ENCODE measurements around the gene ARL13B. TPM values are rescaled to one million over a fixed set of nuclear protein-coding genes. Genes with fewer than 3 reads are reported as not detected.

ARL13B gene
- polyA plus RNA-seq, 1 of the 3 experiments (the other 2 are of a cell fraction): 4.9 TPM

DNA sequence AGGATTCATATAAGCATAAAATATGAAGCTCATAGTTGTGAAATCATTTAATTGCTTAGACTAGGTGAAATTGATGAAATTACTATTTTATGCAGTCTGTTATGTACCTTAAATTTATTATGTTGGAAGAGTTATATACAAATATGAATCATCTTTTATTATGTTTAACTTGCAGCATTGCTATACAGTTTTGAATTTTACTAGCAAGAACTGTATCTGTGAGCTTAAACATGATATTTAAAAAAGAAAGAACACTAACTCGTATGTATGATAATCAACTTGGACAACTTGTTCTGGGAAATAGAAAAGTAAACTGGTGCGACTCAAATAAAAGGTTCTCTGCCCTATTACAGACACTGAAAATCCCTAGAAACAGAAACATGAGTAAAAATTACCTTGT lies 46.7 kb downstream of the ARL13B start:
- WGBS (ENCODE audit: low lambda C conversion rate): 91% methylated on average over 2 of the region's 2 CpGs

More for the DNA sequence above, 46.7 kb downstream of the ARL13B start:
- Histone ChIP-seq H3K9me3 (no peaks in the 10 kb centered on the region), H3F3A (replicated peaks; ENCODE audit: insufficient read depth) (peaks cover 12% of the 10 kb centered on the region), H3K4me1 (ENCODE audit: control insufficient read depth in 1 of 2, insufficient read depth in 2 of 2, low read depth in 1 of 2, low read length in 1 of 2) (no peaks in the 10 kb centered on the region; a peak in 1 of 4 replicates), H3K4me2 (no peak overlapping the region), H3K36me3 (replicated peaks in 1 of 2; ENCODE audit: control insufficient read depth in 1 of 2, insufficient read depth in 2 of 2, low read length in 1 of 2) (peaks cover 0 to 2% of the 10 kb centered on the region in 2 experiments), H3K27ac (ENCODE audit: low read depth in 2 of 2, low read length in 1 of 2) (no peak overlapping the region), H4K20me1 (ENCODE audit: insufficient read depth) (no peaks in the 10 kb centered on the region), H3K4me3 (ENCODE audit: low read depth in 2 of 2, low read length in 1 of 2) (no peak overlapping the region), H3K79me2 (ENCODE audit: insufficient read depth) (no peaks in the 10 kb centered on the region; the same call in 1 of the 2 replicates), H3K9me2 (no peaks in the 10 kb centered on the region), H3K27me3 (ENCODE audit: insufficient read depth) (no peaks in the 10 kb centered on the region), H2AFZ (ENCODE audit: low read depth) (no peak overlapping the region), H3K9ac (no peak overlapping the region)
- TF ChIP-seq, protein P1, sequence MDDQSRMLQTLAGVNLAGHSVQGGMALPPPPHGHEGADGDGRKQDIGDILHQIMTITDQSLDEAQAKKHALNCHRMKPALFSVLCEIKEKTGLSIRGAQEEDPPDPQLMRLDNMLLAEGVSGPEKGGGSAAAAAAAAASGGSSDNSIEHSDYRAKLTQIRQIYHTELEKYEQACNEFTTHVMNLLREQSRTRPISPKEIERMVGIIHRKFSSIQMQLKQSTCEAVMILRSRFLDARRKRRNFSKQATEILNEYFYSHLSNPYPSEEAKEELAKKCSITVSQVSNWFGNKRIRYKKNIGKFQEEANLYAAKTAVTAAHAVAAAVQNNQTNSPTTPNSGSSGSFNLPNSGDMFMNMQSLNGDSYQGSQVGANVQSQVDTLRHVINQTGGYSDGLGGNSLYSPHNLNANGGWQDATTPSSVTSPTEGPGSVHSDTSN (IDR thresholded peaks at IDR 0.05): no peak
- TF ChIP-seq, protein P2, sequence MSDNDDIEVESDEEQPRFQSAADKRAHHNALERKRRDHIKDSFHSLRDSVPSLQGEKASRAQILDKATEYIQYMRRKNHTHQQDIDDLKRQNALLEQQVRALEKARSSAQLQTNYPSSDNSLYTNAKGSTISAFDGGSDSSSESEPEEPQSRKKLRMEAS (IDR thresholded peaks at IDR 0.05; ENCODE audit: low read depth): no peak
- no peak for TF ChIP-seq FOSL2 (IDR thresholded peaks at IDR 0.05; ENCODE audit: borderline replicate concordance, low read depth)
- no peak for TF ChIP-seq RCOR1 (IDR thresholded peaks at IDR 0.05; ENCODE audit: low read length)
- no peak for TF ChIP-seq NRF1 (IDR thresholded peaks at IDR 0.05; ENCODE audit: low read depth, low read length)
- TF ChIP-seq JUND (IDR thresholded peaks at IDR 0.05): no peak
- no peak for TF ChIP-seq SIN3A (IDR thresholded peaks at IDR 0.05; ENCODE audit: borderline replicate concordance, low read depth, low read length)
- no peak for TF ChIP-seq RFX5 (IDR thresholded peaks at IDR 0.05; ENCODE audit: low read length)
- no peak for TF ChIP-seq GABPA (IDR thresholded peaks at IDR 0.05; ENCODE audit: low read depth)
- TF ChIP-seq, protein P3, sequence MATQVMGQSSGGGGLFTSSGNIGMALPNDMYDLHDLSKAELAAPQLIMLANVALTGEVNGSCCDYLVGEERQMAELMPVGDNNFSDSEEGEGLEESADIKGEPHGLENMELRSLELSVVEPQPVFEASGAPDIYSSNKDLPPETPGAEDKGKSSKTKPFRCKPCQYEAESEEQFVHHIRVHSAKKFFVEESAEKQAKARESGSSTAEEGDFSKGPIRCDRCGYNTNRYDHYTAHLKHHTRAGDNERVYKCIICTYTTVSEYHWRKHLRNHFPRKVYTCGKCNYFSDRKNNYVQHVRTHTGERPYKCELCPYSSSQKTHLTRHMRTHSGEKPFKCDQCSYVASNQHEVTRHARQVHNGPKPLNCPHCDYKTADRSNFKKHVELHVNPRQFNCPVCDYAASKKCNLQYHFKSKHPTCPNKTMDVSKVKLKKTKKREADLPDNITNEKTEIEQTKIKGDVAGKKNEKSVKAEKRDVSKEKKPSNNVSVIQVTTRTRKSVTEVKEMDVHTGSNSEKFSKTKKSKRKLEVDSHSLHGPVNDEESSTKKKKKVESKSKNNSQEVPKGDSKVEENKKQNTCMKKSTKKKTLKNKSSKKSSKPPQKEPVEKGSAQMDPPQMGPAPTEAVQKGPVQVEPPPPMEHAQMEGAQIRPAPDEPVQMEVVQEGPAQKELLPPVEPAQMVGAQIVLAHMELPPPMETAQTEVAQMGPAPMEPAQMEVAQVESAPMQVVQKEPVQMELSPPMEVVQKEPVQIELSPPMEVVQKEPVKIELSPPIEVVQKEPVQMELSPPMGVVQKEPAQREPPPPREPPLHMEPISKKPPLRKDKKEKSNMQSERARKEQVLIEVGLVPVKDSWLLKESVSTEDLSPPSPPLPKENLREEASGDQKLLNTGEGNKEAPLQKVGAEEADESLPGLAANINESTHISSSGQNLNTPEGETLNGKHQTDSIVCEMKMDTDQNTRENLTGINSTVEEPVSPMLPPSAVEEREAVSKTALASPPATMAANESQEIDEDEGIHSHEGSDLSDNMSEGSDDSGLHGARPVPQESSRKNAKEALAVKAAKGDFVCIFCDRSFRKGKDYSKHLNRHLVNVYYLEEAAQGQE (IDR thresholded peaks at IDR 0.05; ENCODE audit: low read depth, low read length): no peak
- TF ChIP-seq, protein P4, sequence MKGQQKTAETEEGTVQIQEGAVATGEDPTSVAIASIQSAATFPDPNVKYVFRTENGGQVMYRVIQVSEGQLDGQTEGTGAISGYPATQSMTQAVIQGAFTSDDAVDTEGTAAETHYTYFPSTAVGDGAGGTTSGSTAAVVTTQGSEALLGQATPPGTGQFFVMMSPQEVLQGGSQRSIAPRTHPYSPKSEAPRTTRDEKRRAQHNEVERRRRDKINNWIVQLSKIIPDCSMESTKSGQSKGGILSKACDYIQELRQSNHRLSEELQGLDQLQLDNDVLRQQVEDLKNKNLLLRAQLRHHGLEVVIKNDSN (IDR thresholded peaks at IDR 0.05; ENCODE audit: borderline replicate concordance, low read depth): no peak
- TF ChIP-seq EP300 (IDR thresholded peaks at IDR 0.05; ENCODE audit: borderline replicate concordance in 1 of 2, low read depth in 1 of 2, low read length in 1 of 2): no peak
- CTCF ChIA-PET: no interaction called here
- DNase-seq: no peak
- POLR2A ChIA-PET: interaction anchor here (1.8 kb wide), 1 partner anchor 37 kb away, joined by 3 read pairs; no protein-coding TSS in a partner anchor

All from SK-N-SH (cell line).